Stomach (tissue), 4 donors: ENCODE results near the gene HDLBP.

Experiments used
- CTCF ChIP-seq, 7 experiments: fragments of 450-650 bp in 4 of 7; fragments of 200-600 bp in 3 of 7; sonication (generic) in 3 of 7; IDR thresholded peaks; one replicate each; pipeline ENCODE4 v1.5.1; 2016 to 2019; ENCODE audit warnings: antibody characterized with exemption in 7 of 7, control low read depth in 2 of 7, mild to moderate bottlenecking in 1 of 7
- EP300 ChIP-seq: sonication (generic); formaldehyde crosslinking; IDR thresholded peaks from one replicate; pipeline ENCODE4 v1.6.1; 2017; ENCODE audit warnings: antibody characterized with exemption
- POLR2A ChIP-seq, 4 donors: fragments of 450-650 bp; IDR thresholded peaks; one replicate each; pipeline ENCODE4 v1.6.1; 2016; ENCODE audit warnings: antibody characterized with exemption in 4 of 4, control low read depth in 2 of 4, mild to moderate bottlenecking in 1 of 4, moderate library complexity in 1 of 4

- TF ChIP-seq CTCF (IDR thresholded peaks at IDR 0.05), result no peak
- TF ChIP-seq POLR2A (IDR thresholded peaks at IDR 0.05), result no peak
- TF ChIP-seq EP300, result no peak
Measured at GRCh38 chr2:241267249-241268067, 48.0 kb downstream of the HDLBP start.
